HEK293 (cell line): ENCODE results near the gene LZTR1.

ENCODE experiments used
- CTCF ChIA-PET: fragments of 350-600 bp; formaldehyde crosslinking; extraction: SDS; loops from one replicate; lab custom pipeline; 2021; ENCODE audit warnings: antibody characterized with exemption; lab: Yijun Ruan, JAX
- POLR2A ChIA-PET: fragments of 300-600 bp; formaldehyde crosslinking; extraction: SDS; loops from one replicate; lab custom pipeline; 2020; ENCODE audit warnings: antibody characterized with exemption, inconsistent platforms; lab: Yijun Ruan, JAX
- H3K27ac ChIP-seq: fragments of 200-500 bp; sonication (Bioruptor generic); 2 replicates; pipeline ENCODE4 v1.5.1; 2014; ENCODE audit warnings: low read depth, low read length, control low read depth, inconsistent platforms; ENCODE audit errors: extremely low read depth
- H3K36me3 ChIP-seq, 2 experiments: fragments of 200-500 bp in 1 of 2; sonication (Bioruptor generic) in 1 of 2; 1 replicate in 1 of 2; 2 replicates in 1 of 2; pipeline ENCODE4 v1.5.1; 2014 to 2017; ENCODE audit warnings: inconsistent platforms in 2 of 2, low read length in 2 of 2; ENCODE audit not compliant: control insufficient read depth in 2 of 2, insufficient read depth in 1 of 2
- H3K4me1 ChIP-seq: fragments of 200-500 bp; sonication (Bioruptor generic); 2 replicates; pipeline ENCODE4 v1.5.1; 2014; ENCODE audit warnings: mild to moderate bottlenecking, low read length, inconsistent platforms; ENCODE audit not compliant: control insufficient read depth, insufficient read depth
- H3K4me3 ChIP-seq: 2 replicates; pipeline ENCODE4 v1.5.1; 2011; ENCODE audit warnings: low read depth, mild to moderate bottlenecking, control low read depth, low read length, moderate library complexity
- H3K9me3 ChIP-seq: fragments of 200-500 bp; sonication (Bioruptor generic); 2 replicates; pipeline ENCODE4 v1.5.1; 2014; ENCODE audit warnings: low read depth, low read length, inconsistent platforms; ENCODE audit not compliant: control insufficient read depth, insufficient read depth
- BCL11B ChIP-seq: fragments of 450-650 bp; formaldehyde crosslinking; IDR thresholded peaks from 2 replicates; pipeline ENCODE4 v1.5.1; 2016; ENCODE audit warnings: low read depth, missing biosample characterization, missing genetic modification characterization
- FEZF1 ChIP-seq: fragments of 450-650 bp; formaldehyde crosslinking; IDR thresholded peaks from 2 replicates; pipeline ENCODE4 v1.5.1; 2016; ENCODE audit warnings: missing biosample characterization, missing genetic modification characterization
- GLIS1 ChIP-seq: fragments of 450-650 bp; formaldehyde crosslinking; IDR thresholded peaks from 2 replicates; pipeline ENCODE4 v1.5.1; 2016; ENCODE audit warnings: missing biosample characterization, missing genetic modification characterization
- SALL2 ChIP-seq: fragments of 450-650 bp; formaldehyde crosslinking; IDR thresholded peaks from 2 replicates; pipeline ENCODE4 v1.5.0; 2017; ENCODE audit warnings: missing biosample characterization, mild to moderate bottlenecking, missing genetic modification characterization, borderline replicate concordance
- SETDB1 ChIP-seq: IDR thresholded peaks from one replicate; pipeline ENCODE4 v1.6.1; 2017; ENCODE audit warnings: mild to moderate bottlenecking, low read length, moderate library complexity, mixed read lengths; ENCODE audit not compliant: insufficient read length
- TRIM28 ChIP-seq: IDR thresholded peaks from 2 replicates; pipeline ENCODE4 v1.6.1; 2011; ENCODE audit warnings: low read length, control low read depth, borderline replicate concordance
- YY1 ChIP-seq: fragments of 450-650 bp; formaldehyde crosslinking; IDR thresholded peaks from 2 replicates; pipeline ENCODE4 v1.5.1; 2018; ENCODE audit warnings: missing biosample characterization, missing genetic modification characterization
- ZBTB44 ChIP-seq: fragments of 450-650 bp; IDR thresholded peaks from 2 replicates; pipeline ENCODE4 v1.5.1; 2018; ENCODE audit warnings: missing biosample characterization, mild to moderate bottlenecking, missing genetic modification characterization
- ZFHX2 ChIP-seq: fragments of 450-650 bp; formaldehyde crosslinking; conservative IDR thresholded peaks from 2 replicates; pipeline ENCODE4 v1.5.1; 2016; ENCODE audit warnings: missing biosample characterization, missing genetic modification characterization
- ZFP69B ChIP-seq: fragments of 450-650 bp; formaldehyde crosslinking; IDR thresholded peaks from 2 replicates; pipeline ENCODE4 v1.5.1; 2016; ENCODE audit warnings: missing biosample characterization, missing genetic modification characterization
- ZNF155 ChIP-seq: fragments of 450-650 bp; formaldehyde crosslinking; IDR thresholded peaks from 2 replicates; pipeline ENCODE4 v1.5.1; 2016; ENCODE audit warnings: missing biosample characterization, missing genetic modification characterization
- ZNF24 ChIP-seq: fragments of 450-650 bp; formaldehyde crosslinking; IDR thresholded peaks from 2 replicates; pipeline ENCODE4 v1.5.1; 2016; ENCODE audit warnings: missing biosample characterization, missing genetic modification characterization
- ZNF248 ChIP-seq: fragments of 450-650 bp; formaldehyde crosslinking; IDR thresholded peaks from 2 replicates; pipeline ENCODE4 v1.5.1; 2017; ENCODE audit warnings: missing biosample characterization, missing genetic modification characterization
- ZNF292 ChIP-seq: fragments of 450-650 bp; formaldehyde crosslinking; IDR thresholded peaks from 2 replicates; pipeline ENCODE4 v1.5.1; 2016; ENCODE audit warnings: low read depth, missing biosample characterization, missing genetic modification characterization, borderline replicate concordance
- ZNF341 ChIP-seq: fragments of 450-650 bp; formaldehyde crosslinking; IDR thresholded peaks from 2 replicates; pipeline ENCODE4; 2016; ENCODE audit warnings: low read depth, missing biosample characterization, missing genetic modification characterization
- ZNF449 ChIP-seq: fragments of 450-650 bp; formaldehyde crosslinking; IDR thresholded peaks from 2 replicates; pipeline ENCODE4 v1.5.1; 2017; ENCODE audit warnings: missing biosample characterization, mild to moderate bottlenecking, missing genetic modification characterization, moderate library complexity
- ZNF514 ChIP-seq: fragments of 450-650 bp; formaldehyde crosslinking; IDR thresholded peaks from 2 replicates; pipeline ENCODE4 v1.5.1; 2016; ENCODE audit warnings: missing biosample characterization, missing genetic modification characterization
- ZNF571 ChIP-seq: fragments of 450-650 bp; formaldehyde crosslinking; IDR thresholded peaks from 2 replicates; pipeline ENCODE4 v1.5.0; 2017; ENCODE audit warnings: missing biosample characterization, missing genetic modification characterization
- ZNF621 ChIP-seq: fragments of 450-650 bp; formaldehyde crosslinking; IDR thresholded peaks from 2 replicates; pipeline ENCODE4 v1.5.1; 2017; ENCODE audit warnings: missing biosample characterization, missing genetic modification characterization
- ZNF639 ChIP-seq: fragments of 450-650 bp; formaldehyde crosslinking; IDR thresholded peaks from 2 replicates; pipeline ENCODE4 v1.5.1; 2016; ENCODE audit warnings: missing biosample characterization, missing genetic modification characterization
- ZNF654 ChIP-seq: fragments of 450-650 bp; formaldehyde crosslinking; IDR thresholded peaks from 2 replicates; pipeline ENCODE4 v1.5.1; 2016; ENCODE audit warnings: low read depth, missing biosample characterization, missing genetic modification characterization
- ZNF660 ChIP-seq: fragments of 450-650 bp; IDR thresholded peaks from 2 replicates; pipeline ENCODE4 v1.5.1; 2018; ENCODE audit warnings: missing biosample characterization, mild to moderate bottlenecking, missing genetic modification characterization
- ZNF768 ChIP-seq: fragments of 450-650 bp; formaldehyde crosslinking; IDR thresholded peaks from 2 replicates; pipeline ENCODE4 v1.5.1; 2018; ENCODE audit warnings: missing biosample characterization, mild to moderate bottlenecking, missing genetic modification characterization
- ZSCAN16 ChIP-seq: fragments of 450-650 bp; formaldehyde crosslinking; IDR thresholded peaks from 2 replicates; pipeline ENCODE4 v1.5.1; 2016; ENCODE audit warnings: missing biosample characterization, missing genetic modification characterization
- ZSCAN30 ChIP-seq: fragments of 450-650 bp; IDR thresholded peaks from 2 replicates; pipeline ENCODE4 v1.5.1; 2018; ENCODE audit warnings: missing biosample characterization, mild to moderate bottlenecking, missing genetic modification characterization, moderate library complexity
- TF ChIP-seq, protein P1 (sequence below): fragments of 450-650 bp; formaldehyde crosslinking; IDR thresholded peaks from 2 replicates; pipeline ENCODE4 v1.5.1; 2016; ENCODE audit warnings: missing biosample characterization, missing genetic modification characterization

LZTR1 gene

DNA sequence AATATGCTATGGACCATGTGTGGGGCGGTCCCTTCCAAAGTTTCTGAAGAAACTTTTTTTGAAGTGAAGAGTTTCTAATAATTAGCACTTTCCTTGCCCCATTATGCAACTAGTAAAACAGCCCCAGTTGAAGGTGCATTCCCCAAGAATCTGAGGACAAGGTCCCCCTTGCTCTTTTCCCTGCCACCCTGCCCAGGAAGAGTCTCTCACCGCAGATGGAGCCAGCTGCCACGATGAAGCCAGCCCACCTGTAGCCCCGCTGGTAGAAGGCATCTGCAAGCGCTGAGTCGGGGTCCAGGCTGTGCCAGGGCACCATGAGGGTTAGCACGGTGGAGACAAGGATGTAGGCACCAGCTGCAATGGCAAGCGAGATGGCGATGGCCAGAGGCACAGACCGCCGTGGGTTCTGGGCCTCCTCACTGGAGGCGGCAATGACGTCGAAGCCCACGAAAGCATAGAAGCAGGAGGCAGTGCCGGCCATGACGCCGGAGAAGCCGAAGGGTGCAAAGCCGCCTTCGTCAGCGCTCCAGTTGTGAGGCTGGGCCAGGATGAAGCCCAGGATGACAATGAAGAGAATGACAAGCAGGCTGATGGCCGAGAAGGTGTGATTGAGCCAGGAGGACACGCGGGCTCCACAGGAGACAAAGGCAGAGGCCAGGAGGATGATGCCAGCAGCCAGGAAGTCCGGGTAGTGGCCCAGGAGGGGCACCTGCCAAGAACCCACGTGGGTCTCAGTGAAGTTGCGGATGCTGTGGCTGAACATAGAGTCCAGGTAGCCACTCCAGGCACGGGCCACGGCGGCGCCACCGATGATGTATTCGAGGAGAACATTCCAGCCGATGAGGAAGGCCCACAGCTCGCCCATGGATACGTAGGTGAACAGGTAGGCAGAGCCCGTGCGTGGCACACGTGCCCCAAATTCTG lies 48.8 kb downstream of the LZTR1 start (continued):
- TF ChIP-seq ZNF654 (tag by site-specific recombination) (no peak), SETDB1 (no peak)
- TF ChIP-seq, all 188 proteins: peak for 0

DNA sequence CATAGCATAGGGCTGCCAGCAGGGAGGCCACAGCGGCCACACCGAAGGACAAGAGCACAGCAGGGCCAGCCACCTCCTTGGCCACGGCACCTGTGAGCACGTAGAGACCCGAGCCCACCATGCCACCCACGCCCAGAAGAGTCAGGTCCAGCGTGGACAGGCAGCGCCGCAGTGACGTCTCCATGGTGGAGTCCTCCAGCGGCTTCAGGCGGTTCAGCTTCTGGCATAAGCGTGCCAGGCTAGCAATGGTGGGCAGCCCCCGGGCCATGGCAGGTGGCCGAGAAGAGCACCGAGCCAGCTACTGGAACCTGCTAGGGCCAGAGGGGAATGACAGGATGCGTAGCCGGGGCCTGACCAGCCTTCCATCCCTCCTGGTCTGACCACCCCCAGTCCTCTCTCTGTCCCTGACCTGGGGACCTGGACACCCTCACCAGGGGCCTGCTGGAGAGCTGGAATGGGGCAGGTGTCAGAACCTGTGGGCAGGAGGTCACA lies 49.5 kb downstream of the LZTR1 start:
- no peak for TF ChIP-seq ZNF654 (tag by site-specific recombination)
- no peak for TF ChIP-seq ZNF621 (tag by site-specific recombination)
- no peak for TF ChIP-seq ZFP69B
- TF ChIP-seq BCL11B (tag by site-specific recombination), result no peak
- TF ChIP-seq, protein P1, sequence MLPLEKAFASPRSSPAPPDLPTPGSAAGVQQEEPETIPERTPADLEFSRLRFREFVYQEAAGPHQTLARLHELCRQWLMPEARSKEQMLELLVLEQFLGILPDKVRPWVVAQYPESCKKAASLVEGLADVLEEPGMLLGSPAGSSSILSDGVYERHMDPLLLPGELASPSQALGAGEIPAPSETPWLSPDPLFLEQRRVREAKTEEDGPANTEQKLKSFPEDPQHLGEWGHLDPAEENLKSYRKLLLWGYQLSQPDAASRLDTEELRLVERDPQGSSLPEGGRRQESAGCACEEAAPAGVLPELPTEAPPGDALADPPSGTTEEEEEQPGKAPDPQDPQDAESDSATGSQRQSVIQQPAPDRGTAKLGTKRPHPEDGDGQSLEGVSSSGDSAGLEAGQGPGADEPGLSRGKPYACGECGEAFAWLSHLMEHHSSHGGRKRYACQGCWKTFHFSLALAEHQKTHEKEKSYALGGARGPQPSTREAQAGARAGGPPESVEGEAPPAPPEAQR, result no peak
- no peak for TF ChIP-seq ZNF514 (tag by site-specific recombination)
- no peak for TF ChIP-seq GLIS1 (tag by site-specific recombination)
- TF ChIP-seq ZNF768, result no peak
- TF ChIP-seq ZNF660 (tag by site-specific recombination), result no peak
- TF ChIP-seq FEZF1 (tag by site-specific recombination), result no peak
- TF ChIP-seq SALL2 (tag by site-specific recombination), result no peak
- no peak for TF ChIP-seq ZFHX2 (tag by site-specific recombination)
- no peak for TF ChIP-seq ZNF571 (tag by site-specific recombination)
- no peak for TF ChIP-seq ZBTB44
- no peak for TF ChIP-seq ZSCAN30 (tag by site-specific recombination)
- CTCF ChIA-PET, result interaction anchor here (0.6 kb wide), 1 partner anchor 76 kb away, joined by 3 read pairs; no protein-coding TSS in a partner anchor
- POLR2A ChIA-PET, result no interaction called here
- no peaks in the 10 kb centered on the region for H3K36me3 ChIP-seq
- H3K4me1 ChIP-seq, result no peaks in the 10 kb centered on the region
- no peaks in the 10 kb centered on the region for H3K9me3 ChIP-seq
- no peak overlapping the region for H3K4me3 ChIP-seq
- H3K27ac ChIP-seq, result no peak overlapping the region

GRCh38 chr22:21032037-21032867 lies 50.2 kb downstream of the LZTR1 start, which contains the start of gene SLC7A4:
Gene SLC7A4 (minus strand): TSS chr22:21032561. CDS start chr22:21031812, 749 bp downstream.
- Histone ChIP-seq H3K4me3 (no peak within 1 kb of the TSS), H3K36me3 (no peaks in the 10 kb centered on the region), H3K27ac (no peak within 1 kb of the TSS), H3K9me3 (no peaks in the 10 kb centered on the region), H3K4me1 (no peaks in the 10 kb centered on the region)
- TF ChIP-seq ZNF155 (tag by site-specific recombination), result no peak
- no peak for TF ChIP-seq ZNF24 (tag by site-specific recombination)
- no peak for TF ChIP-seq ZSCAN16 (tag by site-specific recombination)
- no peak for TF ChIP-seq ZNF292
- no peak for TF ChIP-seq ZNF341 (tag by site-specific recombination)
- TF ChIP-seq ZNF248, result no peak
- no peak for TF ChIP-seq ZNF639
- TF ChIP-seq YY1 (tag by site-specific recombination), result no peak
- no peak for TF ChIP-seq TRIM28
- TF ChIP-seq ZNF449 (tag by site-specific recombination), result no peak
- CTCF ChIA-PET, result no interaction called here
- POLR2A ChIA-PET, result no interaction called here
